ENCODE data around the gene NPM1. TPM values are rescaled to one million over a fixed set of nuclear protein-coding genes. Genes with fewer than 3 reads are reported as not detected.
"Not testable (repeated sequence)": the region's sequence is repeated elsewhere in the genome, so short reads cannot be mapped to it uniquely, and the experiment has no call there.

NPM1 gene
- total RNA-seq, 4 donors from 2014 or later, result 388 to 648 (median 553) TPM

GRCh38 chr5:171344936-171345608 is 42.6 kb upstream of the NPM1 start:
- 96% methylated on average over 19 of the region's 19 CpGs for WGBS
- TF ChIP-seq EP300 (IDR thresholded peaks at IDR 0.05), result no peak
- no peak for TF ChIP-seq POLR2A (IDR thresholded peaks at IDR 0.05; ENCODE audit: low read depth)
- no peak for TF ChIP-seq POLR2AphosphoS5 (IDR thresholded peaks at IDR 0.05)
- no peak for TF ChIP-seq CTCF (IDR thresholded peaks at IDR 0.05)
- intact Hi-C loops (cut with DNase I), result loop anchor here (10.0 kb wide), 1 partner anchor 600 kb away; no protein-coding TSS in a partner anchor
- Histone ChIP-seq H3K9me3 (no peaks in the 10 kb centered on the region), H3K4me3 (no peak overlapping the region), H3K4me1 (no peaks in the 10 kb centered on the region), H3K36me3 (no peaks in the 10 kb centered on the region), H3K27ac (replicated peaks in 1 of 4) (no peak overlapping the region), H3K27me3 (peaks cover 0 to 23% (median 3%) of the 10 kb centered on the region in 4 donors)
- no peak for DNase-seq (ENCODE audit: extremely low spot score)

- H3K27me3 ChIP-seq, result no peaks in the 10 kb centered on the region
- intact Hi-C loops (cut with DNase I), result no loop called here
- H3K36me3 ChIP-seq, result no peaks in the 10 kb centered on the region
- no peaks in the 10 kb centered on the region for H3K9me3 ChIP-seq
- H3K4me3 ChIP-seq, result no peak overlapping the region
- 81% methylated on average over 7 of the region's 7 CpGs for WGBS
- DNase-seq (ENCODE audit: extremely low spot score), result no peak
- H3K27ac ChIP-seq (replicated peaks in 1 of 4), result no peak overlapping the region
- no peaks in the 10 kb centered on the region for H3K4me1 ChIP-seq
- TF ChIP-seq EP300 (IDR thresholded peaks at IDR 0.05), result no peak
- TF ChIP-seq POLR2AphosphoS5 (IDR thresholded peaks at IDR 0.05), result no peak
- TF ChIP-seq CTCF (IDR thresholded peaks at IDR 0.05), result no peak
- TF ChIP-seq POLR2A (IDR thresholded peaks at IDR 0.05; ENCODE audit: low read depth), result no peak
Measured at GRCh38 chr5:171351536-171352073, 36.0 kb upstream of the NPM1 start.

- no peak for TF ChIP-seq POLR2AphosphoS5 (IDR thresholded peaks at IDR 0.05)
- TF ChIP-seq POLR2A (IDR thresholded peaks at IDR 0.05; ENCODE audit: low read depth), result no peak
- TF ChIP-seq EP300 (IDR thresholded peaks at IDR 0.05), result no peak
- TF ChIP-seq CTCF (IDR thresholded peaks at IDR 0.05), result no peak
- intact Hi-C loops (cut with DNase I), result no loop called here
- Histone ChIP-seq H3K9me3 (no peaks in the 10 kb centered on the region), H3K4me1 (no peaks in the 10 kb centered on the region), H3K27me3 (no peaks in the 10 kb centered on the region), H3K36me3 (no peaks in the 10 kb centered on the region), H3K27ac (replicated peaks in 1 of 4) (no peak overlapping the region), H3K4me3 (no peak overlapping the region)
- no peak for DNase-seq (ENCODE audit: extremely low spot score)
- 90% methylated on average over 5 of the region's 5 CpGs for WGBS
Measured at GRCh38 chr5:171355302-171355724, 32.3 kb upstream of the NPM1 start.

GRCh38 chr5:171357843-171358242 is 29.8 kb upstream of the NPM1 start:
- no peak for TF ChIP-seq POLR2A (IDR thresholded peaks at IDR 0.05; ENCODE audit: low read depth)
- no peak for TF ChIP-seq CTCF (IDR thresholded peaks at IDR 0.05)
- TF ChIP-seq POLR2AphosphoS5 (IDR thresholded peaks at IDR 0.05), result no peak
- no peak for TF ChIP-seq EP300 (IDR thresholded peaks at IDR 0.05)
- no peaks in the 10 kb centered on the region for H3K9me3 ChIP-seq
- no peak overlapping the region for H3K4me3 ChIP-seq
- no peak for DNase-seq (ENCODE audit: extremely low spot score)
- no peak overlapping the region for H3K27ac ChIP-seq (replicated peaks in 1 of 4)
- H3K4me1 ChIP-seq, result no peaks in the 10 kb centered on the region
- intact Hi-C loops (cut with DNase I), result no loop called here
- no peaks in the 10 kb centered on the region for H3K27me3 ChIP-seq
- WGBS, result 100% methylated on average over 2 of the region's 2 CpGs
- H3K36me3 ChIP-seq, result no peaks in the 10 kb centered on the region

GRCh38 chr5:171361151-171361550 is 26.5 kb upstream of the NPM1 start:
- H3K27me3 ChIP-seq; DNase-seq (ENCODE audit: extremely low spot score): not testable (repeated sequence)

GRCh38 chr5:171363249-171363648 is 24.4 kb upstream of the NPM1 start:
- H3K9me3 ChIP-seq; H3K4me3 ChIP-seq; intact Hi-C loops (cut with DNase I); H3K27ac ChIP-seq (replicated peaks in 1 of 4); H3K36me3 ChIP-seq; DNase-seq (ENCODE audit: extremely low spot score); H3K27me3 ChIP-seq; H3K4me1 ChIP-seq: not testable (repeated sequence)
- 100% methylated on average over 3 of the region's 3 CpGs for WGBS

More at GRCh38 chr5:171361151-171361550, 26.5 kb upstream of the NPM1 start:
- H3K4me1 ChIP-seq; H3K9me3 ChIP-seq; intact Hi-C loops (cut with DNase I); H3K4me3 ChIP-seq; H3K27ac ChIP-seq (replicated peaks in 1 of 4); H3K36me3 ChIP-seq: not testable (repeated sequence)
- WGBS, result 91% methylated on average over 7 of the region's 7 CpGs
